AG08395 (cell line): Measurements from ENCODE around the gene SNX9.
"Not testable (repeated sequence)": the region's sequence is repeated elsewhere in the genome, so short reads cannot be mapped to it uniquely, and the experiment has no call there.

Source experiments
- DNase-seq: peaks from one replicate; pipeline ENCODE4 v3.0.0; 2012; ENCODE audit warnings: mixed read lengths, low spot score

Gene SNX9

DNA sequence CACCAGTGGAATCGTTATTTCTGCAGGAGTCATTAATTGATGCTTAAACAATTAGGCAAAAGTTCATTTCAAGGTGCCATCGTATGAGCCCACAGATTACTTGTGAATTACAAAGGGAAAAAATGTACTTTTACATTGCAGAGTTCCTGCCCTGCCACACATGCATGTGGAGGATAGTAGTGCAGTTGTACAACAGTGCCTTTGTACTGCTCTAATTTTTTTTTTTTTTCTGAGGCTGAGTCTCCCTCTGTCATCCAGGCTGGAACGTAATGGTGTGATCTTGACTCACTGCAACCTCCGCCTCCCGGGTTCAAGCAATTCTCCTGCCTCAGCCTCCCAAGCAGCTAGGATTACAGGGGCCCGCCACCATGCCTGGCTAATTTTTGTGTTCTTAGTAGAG is 132.6 kb downstream of the SNX9 start:
- DNase-seq, result no peak

DNA sequence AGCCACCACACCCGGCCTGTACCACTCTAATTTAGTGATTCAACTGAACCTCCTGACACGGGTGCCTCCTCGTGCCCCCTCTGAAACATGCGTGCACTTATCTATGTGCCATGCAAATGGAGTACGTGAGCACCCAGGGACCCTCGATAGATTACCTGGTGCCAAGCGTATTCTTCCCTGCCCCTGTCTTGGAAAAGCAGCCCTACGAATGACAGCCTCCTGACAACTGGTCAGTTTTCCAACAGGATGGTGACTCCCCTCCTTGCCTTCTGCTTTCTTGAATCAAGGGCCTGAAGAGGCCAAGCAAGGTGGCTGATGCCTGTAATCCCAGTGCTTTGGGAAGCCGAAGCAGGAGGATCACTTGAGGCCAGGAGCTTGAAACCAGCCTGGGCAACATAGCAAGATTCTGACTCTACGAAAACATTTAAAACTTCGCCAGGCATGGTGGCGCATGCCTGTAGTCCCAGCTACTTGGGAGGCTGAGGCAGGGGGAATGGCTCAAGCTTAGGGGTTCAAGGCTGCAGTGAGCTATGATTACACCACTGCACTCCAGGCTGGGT is 133.2 kb downstream of the SNX9 start:
- no peak for DNase-seq

DNA sequence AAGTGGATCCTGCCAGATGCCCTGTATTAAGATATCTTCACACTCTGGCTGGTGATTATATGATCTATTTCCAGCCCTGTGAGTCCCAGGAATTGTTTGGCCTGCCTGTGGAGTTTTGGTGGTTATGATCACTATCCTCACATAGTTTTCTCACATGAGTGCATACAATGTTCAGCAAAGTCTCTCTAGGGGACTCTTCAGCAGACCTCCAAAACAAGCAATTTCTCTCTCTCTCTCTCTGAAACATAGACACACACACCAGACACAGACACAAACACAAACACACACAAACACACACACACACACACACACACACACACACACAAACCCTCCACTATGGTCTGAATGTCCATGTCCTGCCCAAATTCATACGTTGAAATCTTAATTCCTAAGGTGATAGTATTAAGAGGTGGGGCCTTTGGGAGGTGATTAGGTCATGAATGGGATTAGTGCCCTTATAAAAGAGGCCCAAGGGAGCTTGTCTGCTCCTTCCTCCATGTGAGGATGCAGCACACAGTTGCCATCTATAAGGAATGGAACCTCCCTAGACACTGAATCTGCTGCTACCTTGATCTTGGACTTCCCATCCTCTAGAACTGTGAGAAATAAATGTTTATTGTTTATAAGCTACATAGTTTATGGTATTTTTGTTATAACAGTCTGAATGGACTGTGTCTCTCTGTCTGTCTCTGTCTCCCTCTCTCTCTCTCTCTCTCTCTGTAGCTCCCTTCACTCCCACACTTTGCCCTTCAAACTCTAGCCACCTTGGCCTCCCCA is 136.6 kb downstream of the SNX9 start:
- DNase-seq, result no peak

DNA sequence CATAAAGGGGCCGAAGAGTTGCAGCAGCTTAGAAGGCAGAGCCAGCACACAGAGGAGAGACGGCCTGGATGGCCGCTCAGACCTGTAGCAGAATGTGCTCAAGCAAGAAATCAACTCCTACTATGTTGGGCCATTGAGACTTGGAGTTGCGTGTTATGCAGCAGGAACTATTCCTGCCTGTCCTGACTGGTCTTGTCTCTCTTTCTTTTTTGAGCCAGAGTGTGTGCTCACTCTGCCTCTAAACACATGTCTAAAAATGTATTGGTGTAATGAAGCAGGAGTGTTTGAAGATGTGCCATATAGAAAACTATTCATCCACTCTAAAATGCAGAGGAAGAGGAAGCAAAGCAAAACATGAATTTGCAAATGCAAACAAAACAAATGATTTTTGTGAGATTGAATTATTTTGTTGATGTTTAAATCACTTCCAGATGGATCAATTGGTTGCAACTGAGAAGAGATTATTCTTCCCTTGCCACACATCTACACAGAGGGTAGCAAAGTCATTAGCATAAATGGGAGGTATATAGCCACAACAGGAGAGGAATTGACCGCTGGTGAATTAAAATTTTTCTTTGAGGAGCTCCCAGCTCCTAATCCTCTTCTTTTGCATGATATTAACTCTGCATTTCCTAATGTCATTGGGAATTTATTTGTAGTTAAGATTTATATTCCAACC is 138.2 kb downstream of the SNX9 start:
- no peak for DNase-seq

DNA sequence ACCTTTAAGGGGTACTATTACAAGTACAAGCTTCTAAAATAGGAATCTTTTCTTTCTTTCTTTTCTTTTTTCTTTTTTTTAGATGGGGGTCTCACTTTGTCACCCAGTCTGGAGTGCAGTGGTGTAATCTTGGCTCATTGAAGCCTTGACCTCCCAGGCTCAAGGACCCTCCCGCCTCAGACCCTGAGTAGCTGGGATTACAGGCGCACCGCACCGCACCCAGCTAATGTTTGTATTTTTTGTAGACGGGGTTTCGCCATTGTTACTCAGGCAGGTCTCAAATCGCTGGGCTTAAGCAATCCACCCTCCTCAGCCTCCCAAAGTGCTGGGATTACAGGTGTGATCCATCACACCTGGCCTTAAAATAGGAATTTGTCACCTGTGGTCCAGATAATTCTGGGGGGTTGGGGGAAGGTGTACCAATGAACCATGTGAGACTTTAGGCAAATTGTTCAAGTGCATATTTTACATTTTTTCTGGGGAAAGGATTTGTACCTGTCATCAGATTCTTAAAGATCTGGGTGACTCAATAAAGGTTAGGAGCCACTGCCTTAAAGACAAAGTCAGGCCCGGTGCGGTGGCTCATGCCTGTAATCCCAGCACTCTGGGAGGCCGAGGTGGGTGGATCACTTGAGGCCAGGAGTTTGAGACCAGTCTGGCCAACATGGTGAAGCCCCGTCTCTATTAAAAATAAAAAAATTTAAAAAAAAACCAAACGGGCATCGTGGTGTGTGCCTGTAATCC is 139.0 kb downstream of the SNX9 start:
- DNase-seq, result no peak

DNA sequence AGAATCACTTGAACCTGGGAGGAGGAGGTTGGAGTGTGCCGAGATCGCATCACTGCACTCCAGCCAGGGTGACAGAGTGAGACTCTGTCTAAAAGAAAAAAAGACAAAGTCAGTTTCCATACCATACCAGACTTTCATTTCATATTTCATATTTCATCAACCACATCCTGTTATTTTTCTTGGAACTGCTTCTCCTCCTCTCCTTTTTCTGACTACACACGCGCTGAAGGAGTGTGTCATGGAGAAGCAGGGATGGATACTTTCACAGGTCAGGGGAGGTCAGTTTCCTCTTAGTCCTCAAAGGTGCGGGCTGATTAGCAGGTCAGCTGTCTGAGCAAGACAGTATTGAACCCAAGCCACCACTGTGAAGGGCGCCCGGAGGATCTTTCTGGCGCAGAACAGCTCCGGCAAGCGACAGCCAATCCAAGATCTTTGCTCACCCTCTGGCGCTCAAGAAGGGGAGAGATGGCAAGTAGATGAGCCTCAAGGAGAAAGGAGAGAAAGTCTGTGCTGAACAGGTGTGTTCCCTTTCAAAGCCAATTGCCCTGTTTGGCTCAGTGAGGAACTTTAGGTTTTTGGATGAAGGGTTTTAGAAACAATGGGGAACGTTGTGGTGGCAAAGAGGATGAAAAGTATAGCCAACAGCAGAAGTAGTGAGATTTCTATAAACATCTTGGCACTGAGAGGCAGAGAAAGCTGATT is 139.7 kb downstream of the SNX9 start:
- DNase-seq, result no peak

DNA sequence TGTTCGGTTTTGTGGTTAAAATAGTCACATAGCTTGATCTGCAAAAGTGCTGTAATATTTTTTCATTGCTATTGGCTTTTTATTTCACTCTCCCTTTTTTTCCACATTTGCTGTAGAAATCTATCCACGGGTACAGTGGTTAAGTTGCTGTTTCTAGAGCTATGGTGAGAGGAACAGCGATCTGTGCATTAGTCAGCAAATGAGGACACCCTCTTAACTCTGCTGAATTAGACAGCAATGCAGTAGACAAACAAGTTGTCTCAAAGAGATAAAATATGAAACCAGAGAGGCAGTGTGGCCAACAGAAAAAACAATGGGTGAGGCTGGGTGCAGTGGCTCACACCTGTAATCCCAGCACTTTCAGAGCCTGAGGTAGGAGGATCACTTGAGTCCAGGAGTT is 141.1 kb downstream of the SNX9 start:
- no peak for DNase-seq

DNA sequence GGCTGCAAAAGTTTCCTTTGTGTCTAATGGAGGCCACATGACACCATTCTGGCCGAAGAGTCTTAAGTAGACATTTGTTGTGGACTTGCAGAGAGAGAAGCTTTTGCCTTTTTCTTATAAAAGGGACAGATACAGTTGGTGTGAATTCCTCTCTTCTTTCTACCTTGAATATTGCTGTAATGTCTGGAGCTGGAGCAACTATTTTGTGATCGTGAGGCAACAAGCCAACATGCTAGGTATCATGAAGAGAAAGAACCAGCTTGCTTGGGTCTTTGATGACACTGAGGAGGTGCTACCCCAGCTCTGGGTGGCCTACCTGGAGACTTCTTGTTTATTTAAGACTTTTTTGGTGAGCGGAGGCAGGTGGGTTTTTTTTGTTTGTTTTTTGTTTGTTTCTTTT is 142.3 kb downstream of the SNX9 start:
- no peak for DNase-seq

DNA sequence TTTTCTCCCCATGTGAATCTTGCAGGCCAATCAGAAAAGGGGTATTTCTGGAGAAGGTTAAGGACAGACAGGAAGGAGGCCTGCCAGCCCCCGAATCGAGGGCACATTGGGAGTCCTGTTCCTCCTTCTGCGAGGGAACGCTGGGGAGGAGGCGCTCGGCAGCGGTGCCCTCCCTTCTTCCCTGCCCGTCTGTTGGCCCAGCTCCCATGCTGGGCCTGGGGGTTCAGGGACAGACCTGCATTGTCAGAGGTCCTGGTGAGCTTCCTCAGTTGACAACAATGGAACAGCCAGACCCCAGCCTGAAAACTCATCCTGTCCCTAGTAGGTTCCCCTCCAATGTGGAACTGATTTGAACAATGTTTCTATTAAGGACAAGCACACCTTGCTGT is 143.5 kb downstream of the SNX9 start:
- DNase-seq, result no peak

DNA sequence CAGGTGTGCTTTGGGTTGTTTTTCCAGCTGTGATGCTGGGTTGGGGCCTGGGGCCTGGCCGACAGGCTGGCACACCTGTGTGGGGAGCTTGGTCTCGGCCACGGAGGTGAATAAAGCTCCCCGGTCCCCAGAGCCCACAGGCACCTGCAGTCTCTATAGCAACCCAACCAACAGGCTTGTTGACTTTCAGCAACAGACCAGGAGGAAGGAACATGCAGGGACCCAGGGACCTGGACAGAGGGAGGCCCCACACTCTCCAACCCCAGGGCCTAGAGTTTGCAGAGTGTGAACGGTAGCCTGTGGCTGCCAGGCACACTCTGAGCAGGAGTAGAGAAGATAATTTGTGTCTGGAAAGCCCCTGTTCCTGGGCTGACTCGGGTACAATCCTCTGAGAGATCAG is 144.0 kb downstream of the SNX9 start:
- no peak for DNase-seq

DNA sequence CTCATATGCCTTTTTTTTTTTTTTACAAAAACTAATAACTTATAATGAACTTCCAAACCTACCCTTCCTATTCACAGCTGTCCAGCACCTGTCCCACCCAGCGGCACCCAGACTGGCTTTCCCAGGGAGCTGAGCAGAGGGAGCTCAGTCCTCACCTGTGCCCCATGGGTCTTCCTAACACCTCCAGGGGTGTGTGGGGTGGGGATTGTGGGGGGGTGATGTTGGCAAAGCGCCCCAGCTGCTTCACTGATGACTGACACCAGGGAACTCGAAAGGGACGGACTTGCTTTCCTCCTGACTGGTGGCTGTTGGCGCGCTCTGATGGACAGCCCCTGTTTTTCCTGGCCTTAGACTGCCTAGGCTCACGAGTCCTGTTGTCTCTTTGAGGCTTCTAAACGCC is 144.4 kb downstream of the SNX9 start:
- DNase-seq, result no peak

DNA sequence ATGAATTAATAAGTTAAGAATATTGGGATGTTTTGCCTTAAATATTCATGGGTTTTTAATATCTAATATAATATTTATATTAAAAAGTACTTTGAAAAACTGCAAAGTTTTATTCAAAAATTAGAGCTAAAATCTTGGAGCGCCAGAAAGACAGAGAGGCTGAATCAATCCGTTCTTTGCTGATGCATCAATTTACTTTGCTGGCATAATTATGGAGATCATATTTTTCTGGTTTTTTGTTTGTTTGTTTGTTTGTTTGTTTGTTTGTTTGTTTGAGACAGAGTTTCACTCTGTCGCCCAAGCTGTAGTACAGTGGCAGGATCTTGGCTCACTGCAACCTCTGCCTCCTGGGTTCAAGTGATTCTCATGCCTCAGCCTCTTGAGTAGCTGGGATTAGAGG is 149.1 kb downstream of the SNX9 start:
- not testable (repeated sequence) for DNase-seq

DNA sequence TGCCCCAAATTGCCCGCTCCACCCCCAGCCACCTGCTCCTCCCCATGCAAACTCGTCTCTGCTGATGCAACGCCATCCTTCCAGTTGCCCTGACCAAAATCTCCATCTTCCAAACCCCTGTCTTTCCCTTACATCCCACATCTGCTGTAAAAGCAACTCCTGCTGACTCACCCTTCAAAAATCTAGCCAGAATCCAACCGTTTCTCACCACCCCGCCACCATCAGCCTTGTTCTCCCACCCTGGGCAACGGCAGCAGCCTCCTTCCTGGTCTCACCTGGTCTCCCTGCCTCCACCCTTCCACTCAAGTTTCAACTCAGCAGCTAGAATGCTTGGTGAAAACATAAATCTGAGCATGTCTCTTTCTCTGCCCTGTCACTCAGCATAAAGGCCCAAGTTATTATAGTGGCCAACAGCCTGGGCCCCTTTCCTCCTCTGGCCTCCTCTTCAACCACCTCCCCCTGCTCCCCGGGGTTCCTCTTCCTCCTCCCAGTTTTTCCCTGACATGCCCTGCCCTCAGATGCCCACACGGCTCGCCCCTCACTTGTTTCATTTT is 151.4 kb downstream of the SNX9 start:
- DNase-seq, result peak; percentile 31

DNA sequence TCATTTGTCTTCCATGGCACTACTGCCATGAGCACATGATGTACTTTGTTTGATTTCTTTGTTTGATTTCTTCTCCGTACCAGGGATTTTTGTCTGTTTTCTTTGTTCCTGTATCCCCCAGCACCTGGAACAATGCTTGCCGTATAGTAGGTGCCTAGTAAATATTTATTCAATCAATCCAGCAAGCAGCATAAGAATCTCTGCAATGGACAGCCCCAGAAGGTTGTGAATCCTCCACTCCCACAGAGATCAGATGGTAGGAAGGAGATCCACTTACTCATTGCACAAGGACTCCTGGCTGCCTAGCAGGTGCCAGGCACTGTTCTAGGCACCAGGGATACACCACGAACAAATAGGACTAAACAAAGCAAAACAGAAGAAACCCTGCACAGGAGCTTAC is 151.9 kb downstream of the SNX9 start:
- no peak for DNase-seq

DNA sequence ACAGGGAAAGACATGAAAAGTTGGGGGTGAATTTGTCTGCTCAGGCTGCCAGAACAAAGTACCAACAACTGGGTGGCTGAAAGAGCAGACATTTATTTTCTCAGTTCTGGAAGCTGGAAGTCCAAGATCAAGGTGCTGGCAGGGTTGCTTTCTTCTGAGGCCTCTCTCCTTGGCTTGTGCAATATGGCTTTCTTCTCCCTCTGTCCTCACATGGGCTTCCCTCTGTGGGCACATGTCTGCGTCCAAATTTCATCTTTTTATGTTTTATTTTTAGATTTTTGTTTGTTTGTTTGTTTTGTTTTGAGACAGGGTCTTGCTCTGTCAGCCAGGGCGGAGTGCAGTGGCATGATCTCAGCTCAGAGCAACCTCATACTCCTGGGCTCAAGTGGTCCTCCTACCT is 152.4 kb downstream of the SNX9 start:
- no peak for DNase-seq

DNA sequence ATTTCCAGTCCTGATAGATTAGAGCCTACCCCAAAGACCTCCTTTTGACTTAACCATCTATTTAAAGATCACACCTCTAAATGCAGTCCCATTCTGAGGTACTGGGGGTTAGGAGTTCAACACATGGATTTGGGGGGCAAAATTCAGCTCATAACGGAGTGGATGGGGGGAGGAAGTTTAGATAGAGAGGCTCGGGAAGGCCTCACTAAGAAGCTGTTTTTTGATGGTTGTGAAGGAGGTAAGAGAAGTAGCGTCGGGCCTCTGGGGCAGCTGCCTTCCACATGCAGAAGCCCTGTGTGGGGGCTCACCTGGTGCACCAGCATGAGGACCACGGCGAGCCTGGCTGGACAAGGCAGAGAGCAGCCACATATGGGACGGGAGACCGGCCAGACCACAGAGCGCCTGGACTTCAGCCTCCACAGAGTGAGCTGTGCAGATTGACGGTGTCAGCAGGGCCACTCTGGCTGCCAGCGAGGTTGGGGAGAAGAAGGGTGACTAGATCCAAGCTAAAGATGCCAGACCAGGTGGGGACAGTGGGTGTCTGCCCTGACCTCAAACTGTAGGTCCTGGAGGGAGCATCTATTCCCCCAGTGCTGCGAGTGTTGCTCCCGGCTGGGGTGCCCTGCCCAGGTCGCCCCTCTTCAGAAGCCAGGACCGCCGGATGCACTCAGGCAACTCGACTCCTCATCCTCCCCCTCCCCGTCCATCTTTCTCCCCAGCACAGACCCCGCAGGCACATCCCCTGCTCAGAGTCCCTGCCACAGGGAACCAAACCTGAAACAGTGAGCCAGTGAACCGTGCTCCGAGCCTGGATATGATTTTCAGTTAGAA is 153.5 kb downstream of the SNX9 start:
- DNase-seq, result no peak

DNA sequence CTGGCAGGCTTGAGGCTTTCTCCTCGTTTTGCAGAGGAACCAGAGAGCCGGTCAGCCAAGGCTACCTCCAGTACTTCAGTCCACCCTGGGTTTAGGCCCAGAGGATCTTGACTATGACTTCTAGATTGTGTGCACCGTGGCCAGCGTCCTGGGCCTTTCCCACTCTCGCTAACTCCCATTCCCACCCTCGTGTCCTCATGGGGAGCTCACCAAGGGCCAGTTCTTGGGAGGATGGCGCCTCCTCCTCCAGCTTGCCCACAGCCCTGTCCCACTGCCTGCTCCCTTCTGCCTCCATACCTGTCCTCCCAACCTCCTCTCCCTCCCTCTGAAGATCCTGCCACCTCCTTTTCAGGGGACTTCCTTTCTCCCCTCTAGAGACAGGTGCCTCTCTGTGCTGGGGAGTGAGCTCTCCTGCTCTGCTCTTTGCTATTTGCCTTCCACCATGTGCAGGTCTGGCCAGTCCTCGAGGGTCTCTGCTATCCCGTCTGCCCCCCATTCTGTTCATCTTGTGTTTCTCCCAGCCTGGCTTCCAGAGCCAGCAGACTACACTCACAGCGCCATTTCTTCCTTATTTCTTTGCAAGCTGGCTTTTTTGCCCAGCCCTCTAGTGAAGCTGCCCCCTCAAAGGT is 154.2 kb downstream of the SNX9 start:
- DNase-seq, result no peak

DNA sequence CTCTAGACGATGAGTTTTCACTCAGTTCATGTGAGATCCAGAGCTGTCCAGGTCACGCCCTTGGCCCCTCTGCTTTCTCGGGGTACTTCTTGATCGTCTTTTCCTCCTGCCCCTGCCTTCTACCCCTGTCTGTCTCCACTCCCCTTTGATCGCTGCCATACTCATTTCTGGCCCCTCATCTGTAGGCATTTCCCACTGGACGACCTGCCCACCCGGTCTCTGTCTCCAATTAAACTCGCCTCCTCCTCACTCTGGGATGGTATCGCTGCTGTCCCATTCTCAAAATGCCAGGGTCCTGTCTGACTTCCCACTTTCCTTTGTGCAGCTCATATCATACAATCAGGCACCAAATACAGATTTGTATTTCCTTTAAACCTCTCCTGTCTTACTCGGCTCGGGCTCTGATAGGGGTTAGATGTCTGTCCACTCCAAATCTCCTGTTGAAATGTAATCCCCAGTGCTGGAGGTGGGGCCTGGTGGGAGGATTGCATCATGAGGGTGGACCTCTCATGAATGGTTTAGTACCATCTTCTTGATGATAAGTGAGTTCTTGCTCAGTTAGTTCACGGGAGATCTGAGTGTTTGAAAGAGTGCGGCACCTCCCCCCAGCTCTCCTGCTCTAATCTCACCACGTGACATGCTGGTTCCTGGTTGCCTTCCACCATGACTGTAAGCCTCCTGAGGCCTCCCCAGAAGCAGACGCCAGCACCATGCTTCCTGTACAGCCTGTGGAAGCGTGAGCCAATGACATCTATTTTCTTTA is 155.2 kb downstream of the SNX9 start:
- DNase-seq, result no peak

DNA sequence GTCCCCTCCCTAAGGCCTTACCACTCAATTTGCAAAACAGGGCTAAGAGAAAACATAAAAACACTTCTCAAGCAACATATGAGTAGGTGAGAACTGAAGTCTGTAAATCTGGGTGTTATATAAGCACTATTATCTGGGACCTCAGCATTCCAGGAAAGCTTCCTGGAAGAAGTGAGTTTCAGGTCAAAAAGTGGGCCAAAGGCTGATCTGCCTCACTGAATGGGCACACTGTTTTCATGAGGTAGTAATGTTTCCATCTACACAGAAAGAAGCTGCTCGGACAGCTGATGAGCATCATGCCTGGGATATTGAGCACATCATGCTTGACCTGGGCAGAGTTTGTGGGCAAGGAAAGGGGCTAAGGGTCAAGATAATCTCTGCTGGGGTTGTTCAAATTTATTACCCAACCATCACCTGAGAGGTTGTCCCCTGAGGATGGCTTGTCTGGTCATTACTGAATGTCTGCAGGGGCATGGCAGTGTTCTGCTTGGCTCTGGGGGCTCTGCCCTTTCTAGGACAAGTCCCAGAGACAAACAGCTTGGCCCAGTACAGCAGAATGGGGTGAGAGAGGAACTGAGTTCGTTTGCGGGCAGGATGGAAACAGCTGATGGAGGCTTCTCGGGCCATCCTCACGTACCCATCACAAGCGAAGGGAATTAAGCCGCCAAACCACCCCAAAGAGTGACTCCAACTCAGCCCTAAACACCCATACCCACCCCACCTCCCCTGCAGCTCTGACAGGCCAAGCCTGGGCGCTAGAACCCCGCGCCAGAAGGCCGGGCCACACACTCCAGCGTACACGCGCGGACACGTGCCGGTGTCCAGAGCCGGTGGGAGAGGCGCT is 157.5 kb downstream of the SNX9 start:
- DNase-seq, result no peak
